Raji (cell line): ENCODE data around the gene FGGY.

Experiments
- POLR2A ChIP-seq: IDR thresholded peaks from 2 replicates; pipeline ENCODE4 v1.6.1; 2011; ENCODE audit warnings: low read depth, low read length, control low read depth; ENCODE audit not compliant: insufficient read depth

Gene FGGY

DNA sequence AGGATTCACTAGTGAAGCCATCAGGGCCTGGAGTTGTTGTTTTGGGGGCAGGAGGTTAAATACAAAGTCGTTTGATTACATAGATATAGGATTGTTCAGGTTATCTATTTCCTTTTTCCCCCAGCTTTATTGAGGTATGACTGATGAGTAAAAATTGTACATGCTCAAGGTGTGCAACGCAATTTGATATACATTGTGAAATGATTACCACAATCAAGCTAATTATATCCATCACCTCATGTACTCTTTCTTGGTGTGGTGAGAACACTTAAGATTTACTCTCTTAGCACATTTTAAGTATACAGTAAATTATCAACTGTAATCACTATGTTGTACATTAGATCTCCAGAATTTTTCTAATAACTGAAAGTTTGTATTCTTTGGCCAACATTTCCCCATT, 6.0 kb downstream of the FGGY start:
- no peak for TF ChIP-seq POLR2A

DNA sequence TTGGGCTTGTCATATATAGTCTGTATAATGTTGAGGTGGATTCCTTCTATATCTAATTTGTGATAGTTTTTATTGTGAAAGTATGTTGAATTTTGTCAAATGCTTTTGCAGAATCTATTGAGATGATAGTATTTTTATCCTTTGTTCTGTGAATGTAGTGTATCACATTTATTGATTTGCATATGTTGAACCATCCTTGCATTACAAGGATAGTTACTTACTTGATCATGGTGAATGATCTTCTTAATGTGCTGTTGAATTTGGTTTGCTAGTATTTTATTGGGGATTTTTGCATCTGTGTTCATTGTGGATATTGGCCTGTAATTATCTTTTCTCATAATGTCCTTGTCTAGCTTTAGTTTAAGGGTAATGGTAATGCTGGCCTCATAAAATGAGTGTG, 8.3 kb downstream of the FGGY start:
- TF ChIP-seq POLR2A = no peak

DNA sequence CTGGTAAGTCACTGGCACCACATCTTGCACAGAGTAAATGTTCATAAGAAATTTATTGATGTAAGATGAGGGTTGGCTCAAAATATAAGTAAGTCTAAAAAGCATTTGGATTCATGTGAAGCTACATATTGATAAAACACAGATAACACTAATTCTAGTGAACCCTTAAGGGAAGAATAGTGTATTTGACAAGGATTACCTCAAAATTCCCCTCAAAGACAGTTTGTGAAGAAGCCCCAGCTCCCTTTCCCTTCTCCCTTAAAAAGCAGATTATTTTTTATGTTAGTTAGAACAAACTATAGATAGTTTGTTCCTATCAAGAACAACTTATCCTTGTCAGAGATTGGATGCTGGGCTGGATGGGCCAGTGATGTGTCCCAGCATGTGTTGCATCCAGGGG, 10.7 kb downstream of the FGGY start:
- TF ChIP-seq POLR2A = no peak

DNA sequence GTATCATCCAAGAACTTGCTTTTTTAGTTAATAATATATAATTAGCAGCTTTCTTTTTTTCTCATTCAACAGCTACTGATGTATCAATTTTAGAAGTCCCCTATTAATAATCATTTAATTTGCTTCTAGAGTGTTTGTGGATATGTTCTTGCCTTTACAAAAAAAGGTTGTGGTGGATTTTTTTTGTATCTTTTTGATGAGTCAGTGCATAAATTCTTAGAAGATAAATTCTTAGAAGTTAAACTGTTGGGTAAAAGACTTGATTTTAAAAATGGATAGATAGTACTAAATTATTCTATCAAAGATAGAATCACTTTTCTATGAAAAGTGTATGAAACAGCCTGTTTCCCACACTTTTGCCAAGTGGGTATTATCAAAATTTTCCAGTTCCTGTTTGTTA, 11.9 kb downstream of the FGGY start:
- no peak for TF ChIP-seq POLR2A

DNA sequence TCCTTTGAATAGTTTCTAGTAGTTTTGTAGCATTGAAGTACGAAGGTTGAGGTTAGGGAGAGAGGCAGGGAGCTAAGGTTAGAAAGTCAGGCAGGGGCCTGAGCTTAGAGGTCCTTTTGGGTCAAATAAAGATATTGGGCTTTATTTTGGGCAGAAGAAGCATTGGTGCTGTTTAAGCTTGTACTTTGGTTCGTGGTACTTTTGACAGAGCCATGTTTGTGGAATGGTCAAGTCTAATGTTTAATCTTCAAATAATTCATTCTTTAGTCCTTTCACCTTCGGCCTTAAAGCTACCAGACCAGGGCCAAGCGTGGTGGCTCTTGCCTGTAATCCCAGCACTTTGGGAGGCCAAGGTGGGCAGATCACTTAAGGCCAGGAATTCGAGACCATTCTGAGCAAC, 12.5 kb downstream of the FGGY start:
- TF ChIP-seq POLR2A = no peak

DNA sequence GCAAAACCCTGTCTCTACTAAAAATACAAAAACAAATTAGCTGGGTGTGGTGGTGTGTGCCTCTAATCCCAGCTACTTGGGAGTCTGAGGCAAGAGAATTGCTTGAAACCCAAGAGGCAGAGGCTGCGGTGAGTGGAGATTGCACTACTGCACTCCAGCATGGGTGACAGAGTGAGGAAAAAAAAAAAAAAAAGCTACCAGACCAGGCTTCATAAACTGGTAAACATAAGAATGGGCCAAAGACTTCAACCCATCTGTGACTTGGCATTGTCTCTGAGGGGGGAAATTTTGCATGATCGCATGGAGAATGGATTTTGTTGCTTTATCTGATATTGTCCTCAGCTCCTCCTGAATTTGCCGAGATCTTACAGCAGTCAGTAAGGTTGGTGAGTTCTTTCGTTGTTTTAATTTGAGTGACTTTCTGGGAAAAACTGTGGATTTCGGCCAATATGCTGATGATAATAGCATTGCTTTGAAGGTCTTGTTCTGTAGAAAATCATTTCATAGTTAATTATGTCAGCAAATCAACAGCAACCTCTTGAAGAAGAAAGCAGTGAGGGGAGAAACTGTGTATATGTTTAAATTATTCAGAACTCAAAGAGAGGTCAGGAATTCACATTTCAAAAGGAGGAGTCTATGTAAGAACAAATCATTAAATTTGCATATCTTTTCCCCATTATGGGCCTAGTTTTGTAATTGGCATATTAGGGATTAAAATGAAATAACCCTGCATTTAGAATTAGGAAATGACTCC, 13.1 kb downstream of the FGGY start:
- TF ChIP-seq POLR2A = no peak

DNA sequence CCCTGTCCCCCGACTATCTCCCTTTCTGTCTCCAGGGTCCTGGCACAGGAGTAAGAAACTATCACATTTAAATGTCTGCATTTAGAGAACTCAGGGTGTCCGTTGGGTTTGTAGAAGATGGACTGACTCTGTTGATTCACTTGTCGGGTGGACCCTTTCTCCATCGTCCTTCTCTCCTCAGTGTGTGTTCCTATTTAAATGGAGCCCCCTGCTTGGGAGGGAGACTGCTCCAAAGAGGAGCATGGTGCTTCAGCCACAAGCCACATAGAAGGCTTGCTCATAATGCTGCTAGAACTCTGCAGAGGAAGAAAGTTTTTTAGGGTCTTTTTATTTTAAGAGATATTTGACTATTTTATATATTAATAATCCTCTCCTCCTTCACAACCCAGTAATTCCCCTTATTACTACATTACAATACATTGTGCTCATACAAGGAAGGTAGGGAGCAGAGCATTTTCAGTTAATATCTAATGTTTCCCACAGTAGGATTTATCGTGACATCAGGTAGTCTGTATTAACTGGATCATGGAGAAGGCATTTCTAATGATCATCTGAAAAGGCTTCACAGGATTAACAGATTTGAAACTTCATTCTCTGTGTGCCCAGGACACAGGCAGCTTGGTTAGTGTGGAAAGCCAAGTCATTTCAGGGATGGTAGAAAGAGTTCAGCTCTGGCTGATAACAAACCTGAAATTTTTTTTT, 13.8 kb downstream of the FGGY start:
- no peak for TF ChIP-seq POLR2A

DNA sequence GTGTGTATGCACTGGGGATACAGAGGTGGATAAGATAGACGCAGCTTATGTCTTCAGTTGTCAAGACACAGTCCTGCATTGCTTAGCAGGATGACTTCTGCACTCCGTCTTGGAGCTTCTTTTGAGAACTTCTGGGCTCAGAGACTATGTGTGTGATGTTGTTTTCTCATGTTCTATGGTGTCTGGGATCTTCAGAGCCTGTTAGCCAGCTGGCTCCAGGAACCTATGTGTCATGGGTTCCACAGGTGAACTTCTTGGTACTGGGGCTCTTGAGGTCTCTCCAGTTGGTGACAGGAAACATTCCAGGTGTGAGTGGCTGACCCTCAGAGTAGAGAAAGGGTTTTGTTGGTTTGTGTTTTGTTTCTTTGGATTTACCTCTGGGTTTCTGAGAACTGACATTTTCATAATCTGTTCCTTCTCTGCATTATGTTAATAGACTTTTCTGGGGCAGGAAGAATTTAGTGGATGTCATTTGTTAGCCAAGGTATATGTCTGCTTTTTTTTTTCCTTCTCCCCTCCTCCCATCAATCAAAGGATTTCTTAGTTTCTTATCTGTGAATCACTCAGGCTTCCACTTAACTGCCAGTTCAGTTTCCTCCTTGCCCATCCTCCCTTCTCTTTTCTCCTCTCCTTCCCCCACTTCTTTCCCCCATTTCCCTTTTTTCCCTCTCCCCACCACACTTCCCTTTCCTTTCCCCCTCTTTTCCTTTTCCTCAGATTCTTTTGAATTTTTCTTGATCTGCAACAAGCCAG, 18.1 kb downstream of the FGGY start:
- TF ChIP-seq POLR2A = no peak

DNA sequence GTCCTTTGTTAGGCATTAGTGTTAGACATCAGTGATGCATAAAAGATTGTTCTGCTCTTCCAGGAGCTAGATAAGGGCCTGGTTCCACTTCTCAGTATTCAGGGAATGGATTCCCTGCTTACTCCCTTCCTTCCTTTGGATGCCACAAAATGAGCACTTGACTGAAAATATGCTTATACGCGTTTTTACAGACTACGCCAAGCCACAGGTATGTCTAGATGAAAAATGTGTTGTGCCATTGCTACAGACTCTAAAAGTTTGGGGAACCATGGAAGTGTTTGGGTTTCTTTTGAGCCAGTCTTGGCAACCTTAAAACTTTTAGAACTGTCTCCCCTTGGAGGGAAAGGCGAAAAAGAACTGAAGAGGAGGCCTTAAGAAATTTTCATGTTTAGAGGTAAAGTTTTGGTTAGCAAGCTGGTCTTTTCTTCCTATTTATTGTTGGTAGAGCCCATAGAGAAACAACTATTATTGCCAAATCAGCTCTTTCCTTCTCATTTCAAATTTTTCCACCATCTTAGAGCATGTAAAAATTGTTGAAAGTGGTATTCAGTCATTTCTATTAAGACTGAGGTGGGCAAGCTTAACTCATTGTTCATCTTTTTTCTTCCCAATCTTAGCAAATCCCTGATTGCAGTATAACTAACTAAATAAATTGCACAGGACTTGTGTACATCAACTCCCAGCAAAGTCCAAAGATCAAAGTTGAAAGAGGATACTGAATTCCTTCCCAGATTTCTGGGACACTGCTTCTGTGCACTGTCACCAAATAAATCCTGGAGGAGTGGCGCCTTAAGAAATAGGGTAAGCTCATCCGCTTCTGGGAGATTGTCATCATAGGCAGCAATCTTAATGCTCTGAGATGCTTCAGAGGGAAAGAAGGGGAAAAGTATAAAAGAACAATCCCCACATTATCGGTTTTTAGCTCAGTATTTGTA, 18.9 kb downstream of the FGGY start:
- TF ChIP-seq POLR2A = no peak

DNA sequence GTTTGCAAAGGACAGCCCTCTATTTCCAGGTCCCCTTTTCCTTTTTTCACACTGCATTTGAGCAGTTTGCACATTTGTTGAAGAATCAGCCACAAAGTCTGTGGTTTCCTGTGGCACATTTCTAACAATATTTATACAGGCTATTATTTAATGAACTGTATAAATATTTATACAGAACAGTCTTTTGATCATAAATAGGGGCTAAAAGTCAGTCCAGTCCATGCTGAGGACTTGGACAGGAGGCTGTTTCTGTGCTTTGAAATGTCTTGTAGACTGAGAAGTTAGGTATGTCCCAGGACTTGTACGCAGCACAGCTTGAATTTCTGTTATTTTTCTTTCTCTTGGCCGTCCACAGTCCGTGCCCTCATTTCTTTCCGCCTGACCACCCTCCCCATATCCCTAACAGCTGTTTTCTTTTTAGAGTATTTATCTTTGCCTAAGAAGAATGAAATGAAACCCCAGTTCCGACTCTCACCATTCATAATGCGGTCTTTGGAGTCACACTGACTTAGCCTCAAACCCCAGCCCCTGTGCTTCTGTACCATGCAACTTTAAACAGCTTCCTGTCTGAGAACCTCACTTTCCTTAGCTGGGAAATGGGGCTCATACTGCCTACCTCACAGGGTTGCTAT, 19.7 kb downstream of the FGGY start:
- no peak for TF ChIP-seq POLR2A

DNA sequence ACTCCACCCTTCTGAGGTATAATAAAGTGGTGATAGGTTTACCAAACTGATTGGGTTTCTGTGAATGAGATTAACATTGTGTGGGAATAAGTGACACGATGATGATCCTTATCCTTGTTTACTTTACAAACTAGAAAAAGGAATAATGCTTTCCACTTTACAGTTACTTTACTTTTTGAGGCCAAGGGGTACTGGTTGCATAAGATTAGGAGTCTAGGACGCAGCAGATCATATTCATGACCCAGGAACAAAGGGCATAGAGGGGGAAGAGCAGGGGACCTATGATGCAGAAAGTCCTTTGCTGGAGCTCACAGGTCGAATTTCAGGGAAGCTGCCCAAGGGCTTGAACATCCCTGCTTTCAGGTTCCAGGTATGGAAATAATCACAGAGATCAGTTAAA, 20.4 kb downstream of the FGGY start:
- no peak for TF ChIP-seq POLR2A

DNA sequence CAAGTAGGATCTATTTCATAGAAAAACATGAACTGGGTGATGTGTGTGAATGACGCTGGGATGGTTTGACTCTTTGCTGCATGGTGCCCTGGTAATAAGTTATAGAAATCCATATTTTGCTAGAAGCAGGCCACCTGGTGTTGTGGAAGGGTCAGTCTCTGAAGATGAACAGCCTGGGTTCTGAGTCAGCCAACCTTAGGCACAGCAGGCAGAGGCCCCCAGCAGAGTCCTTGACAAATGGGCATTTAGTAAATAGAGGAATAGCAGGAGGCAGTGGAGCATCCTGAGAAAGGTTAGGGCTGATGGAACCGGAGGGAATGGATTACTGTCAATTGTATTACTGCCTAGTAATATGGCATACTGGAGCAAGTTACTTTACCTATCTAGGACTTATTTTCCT, 20.9 kb downstream of the FGGY start:
- no peak for TF ChIP-seq POLR2A

DNA sequence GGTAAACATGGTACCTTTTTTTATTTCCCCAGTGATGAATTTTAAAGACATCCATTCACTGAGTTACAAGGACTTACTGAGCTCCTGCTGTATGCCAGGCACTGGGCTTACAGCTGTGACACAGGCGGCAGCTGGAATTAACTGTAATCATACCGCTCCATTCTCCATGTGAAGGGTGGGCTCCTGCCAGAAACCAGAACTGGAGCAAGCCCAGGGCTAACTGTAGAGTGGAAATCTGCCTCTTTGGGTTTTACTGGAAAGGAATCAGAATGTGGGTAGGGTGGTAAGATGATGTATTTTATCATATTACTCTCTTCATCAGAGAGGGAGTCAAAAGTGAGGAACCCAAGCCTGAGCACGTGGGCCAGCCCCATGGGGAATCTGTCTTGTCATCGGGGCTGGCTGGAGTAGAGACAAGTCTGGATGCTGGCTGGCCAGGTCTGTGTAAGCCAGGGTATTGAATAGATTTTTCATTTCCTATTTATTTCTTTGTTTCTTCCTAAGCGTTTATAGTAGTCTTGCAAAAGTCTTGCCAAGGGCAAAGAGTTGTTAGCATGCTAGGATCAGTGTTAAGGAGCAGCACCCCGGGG, 21.5 kb downstream of the FGGY start:
- no peak for TF ChIP-seq POLR2A

DNA sequence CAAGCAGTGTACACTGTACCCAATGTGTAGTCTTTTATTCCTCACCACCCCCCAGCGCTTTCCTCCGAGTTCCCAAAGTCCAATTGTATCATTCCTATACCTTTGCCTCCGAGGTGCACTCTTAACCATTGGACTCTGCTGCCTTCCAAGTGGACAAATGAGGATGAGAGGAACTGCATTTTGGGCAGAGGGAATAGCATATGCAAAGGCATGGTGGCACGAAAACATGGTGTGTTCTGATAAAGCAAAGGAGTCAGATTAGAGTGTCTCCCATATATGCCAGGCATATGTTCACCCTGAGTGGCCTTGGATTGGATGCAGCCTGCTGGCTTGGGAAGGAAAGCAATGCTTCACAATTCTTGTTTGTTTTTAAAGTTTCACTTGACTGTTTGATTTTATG, 25.5 kb downstream of the FGGY start:
- TF ChIP-seq POLR2A = no peak
